Loucy (cell line): ENCODE results near the gene RPS27A.

Source experiments
- CTCF ChIP-seq: fragments of 200-600 bp; sonication (generic); conservative IDR thresholded peaks from 2 replicates; pipeline ENCODE4 v1.5.1; 2014; ENCODE audit warnings: mild to moderate bottlenecking, antibody characterized with exemption, low read length
- EZH2phosphoT487 ChIP-seq: fragments of 200-600 bp; IDR thresholded peaks from 2 replicates; pipeline ENCODE4 v1.6.1; 2018; ENCODE audit warnings: antibody characterized with exemption, mild to moderate bottlenecking, moderate library complexity, borderline replicate concordance

GRCh38 chr2:55223958-55224760 is 8.3 kb upstream of the RPS27A start:
- TF ChIP-seq CTCF, result no peak
- TF ChIP-seq EZH2phosphoT487, result no peak
